Kidney (tissue), 14 donors: Measurements from ENCODE around the gene ANAPC10. TPM values are rescaled to one million over a fixed set of nuclear protein-coding genes. Genes with fewer than 3 reads are reported as not detected.
"Not testable (repeated sequence)": the region's sequence is repeated elsewhere in the genome, so short reads cannot be mapped to it uniquely, and the experiment has no call there.

Source experiments
- DNase-seq, 5 donors: peaks; one replicate each; pipeline ENCODE4 v3.0.0-alpha.2; 2013 to 2020
- FAIRE-seq: peaks from 2 replicates; lab custom pipeline; 2012; peaks lifted over from hg19 to GRCh38; lab: Jason Lieb, UNC
- H3K27ac ChIP-seq, 2 donors: one replicate each; pipeline ENCODE4 v1.7.0; 2013; ENCODE audit warnings: low read depth in 2 of 2, low read length in 2 of 2, inconsistent platforms in 1 of 2
- H3K27me3 ChIP-seq: one replicate; pipeline ENCODE4 v1.7.1; 2013; ENCODE audit warnings: low read length, inconsistent platforms; ENCODE audit not compliant: control insufficient read depth, insufficient read depth
- H3K36me3 ChIP-seq, 3 donors: one replicate each; pipeline versions ENCODE4 v1.7.0 to v1.7.1; 2013; ENCODE audit warnings: low read length in 3 of 3, control low read depth in 1 of 3, inconsistent platforms in 1 of 3; ENCODE audit not compliant: insufficient read depth in 3 of 3, control insufficient read depth in 2 of 3
- H3K4me1 ChIP-seq, 3 donors: one replicate each; pipeline versions ENCODE4 v1.7.0 to v1.7.1; 2013; ENCODE audit warnings: low read length in 3 of 3, inconsistent platforms in 1 of 3, low read depth in 1 of 3; ENCODE audit not compliant: control insufficient read depth in 2 of 3, insufficient read depth in 2 of 3
- H3K4me3 ChIP-seq, 3 donors: one replicate each; pipeline versions ENCODE4 v1.7.0 to v1.8.1; 2013; ENCODE audit warnings: low read length in 3 of 3, control low read depth in 1 of 3, inconsistent platforms in 1 of 3
- H3K9ac ChIP-seq, 3 donors: one replicate each; pipeline versions ENCODE4 v1.7.0 to v1.7.1; 2013; ENCODE audit warnings: low read length in 3 of 3, control low read depth in 1 of 3, inconsistent platforms in 1 of 3
- H3K9me3 ChIP-seq, 3 donors: one replicate each; pipeline versions ENCODE4 v1.7.0 to v1.7.1; 2013; ENCODE audit warnings: low read length in 3 of 3, control low read depth in 1 of 3, inconsistent platforms in 1 of 3; ENCODE audit not compliant: control insufficient read depth in 2 of 3, insufficient read depth in 1 of 3
- CTCF ChIP-seq: IDR thresholded peaks from 3 replicates; pipeline ENCODE4 v1.5.1; 2012; ENCODE audit warnings: mild to moderate bottlenecking, moderate library complexity, borderline replicate concordance; ENCODE audit not compliant: insufficient read depth; ENCODE audit errors: extremely low read depth
- intact Hi-C: fragments of 100-400 bp; cut with DNase I; formaldehyde crosslinking; loops from one replicate; pipeline ENCODE4 v1.11.1; 2022
- polyA plus RNA-seq: library from polyadenylated mRNA; stranded (reverse); fragments of 350-450 nt; fragmentation: Illumina TruSeq; extraction: RNeasy Lipid Tissue Mini Kit (QIAGEN cat#74804); gene quantifications from one replicate; pipeline ENCODE4 v1.2.3, GENCODE V29; 2014; ENCODE audit warnings: low read depth, low replicate concordance; ENCODE audit not compliant: insufficient read depth
- total RNA-seq: library from RNA; stranded (reverse); fragmentation: NEBNext Ultra II Directional; extraction: Animal tissue kit (Norgen Biotek cat#: 25700); gene quantifications from one replicate; pipeline ENCODE4 v1.2.1, GENCODE V29; 2021
- donor health status: control.
- donor health status: control.
- donor health status: control.
- donor health status: control.
- donor health status: control.
- donor health status: DM: yes; HTN: yes; CAD: no.
- donor health status: Normal renal cell carcinoma (clear cell type).

The ANAPC10 gene
- total and polyA plus RNA-seq, 2 donors from 2014 or later = 18.0 to 23.3 TPM

DNA sequence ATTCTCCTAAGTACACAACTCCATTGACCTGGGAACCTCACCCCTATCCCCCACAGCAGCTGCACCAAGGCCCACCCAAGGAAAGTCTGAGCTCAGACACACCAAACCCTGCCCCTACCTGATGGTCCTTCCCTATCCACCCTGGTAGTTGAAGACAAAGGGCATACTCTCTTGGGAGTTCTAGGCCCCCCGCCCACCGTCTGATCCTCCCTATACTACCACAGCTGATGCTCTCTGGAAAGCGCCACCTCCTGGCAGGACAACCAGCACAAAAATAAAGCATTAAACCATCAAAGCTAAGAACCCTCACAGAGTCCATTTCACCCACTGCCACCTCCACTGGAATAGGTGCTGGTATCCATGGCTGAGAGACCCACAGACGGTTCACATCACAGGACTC lies 83.6 kb downstream of the ANAPC10 start:
- no peak for TF ChIP-seq CTCF
- Histone ChIP-seq H3K27me3 (no peaks in the 10 kb centered on the region), H3K36me3 (no peaks in the 10 kb centered on the region), H3K27ac (no peak overlapping the region), H3K9ac (no peak overlapping the region), H3K4me1 (no peaks in the 10 kb centered on the region), H3K4me3 (no peak overlapping the region), H3K9me3 (peaks cover 0 to 3% (median 0%) of the 10 kb centered on the region in 3 donors)
- no peak for DNase-seq
- no peak for FAIRE-seq
- intact Hi-C loops = no loop called here

- Histone ChIP-seq H3K9ac (no peak overlapping the region), H3K4me3 (no peak overlapping the region), H3K27me3 (no peaks in the 10 kb centered on the region), H3K36me3 (no peaks in the 10 kb centered on the region), H3K27ac (no peak overlapping the region), H3K9me3 (peaks cover 0 to 3% (median 0%) of the 10 kb centered on the region in 3 donors), H3K4me1 (no peaks in the 10 kb centered on the region)
- peak in 1 of 5 donors; percentile 21 for DNase-seq
- TF ChIP-seq CTCF = no peak
- FAIRE-seq = no peak
- intact Hi-C loops = no loop called here
These were observed 85.2 kb downstream of the ANAPC10 start for GRCh38 chr4:145012841-145013240.

DNA sequence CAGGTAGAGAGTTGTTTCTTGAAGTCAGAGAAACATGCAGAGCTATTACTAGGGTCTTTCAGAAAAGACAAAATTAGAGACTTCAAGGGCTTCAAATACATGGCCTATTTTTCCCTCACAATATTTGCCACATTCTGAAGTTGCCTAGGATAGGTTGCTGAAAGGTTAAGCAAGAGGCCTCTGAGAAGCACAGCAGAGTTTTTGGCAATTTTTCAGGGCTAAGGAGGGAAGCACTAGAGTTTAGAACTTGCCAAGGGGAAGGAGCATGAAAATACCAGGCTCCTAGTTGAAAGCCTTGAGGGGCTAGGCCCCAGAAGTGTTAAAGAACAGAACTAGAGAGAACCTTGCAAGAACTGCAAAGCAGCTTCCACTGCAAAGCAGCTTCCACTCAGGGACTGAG lies 86.4 kb downstream of the ANAPC10 start:
- Histone ChIP-seq H3K27ac (no peak overlapping the region), H3K4me1 (no peaks in the 10 kb centered on the region), H3K9me3 (peaks cover 0 to 3% (median 0%) of the 10 kb centered on the region in 3 donors), H3K36me3 (no peaks in the 10 kb centered on the region), H3K9ac (no peak overlapping the region), H3K27me3 (no peaks in the 10 kb centered on the region), H3K4me3 (no peak overlapping the region)
- DNase-seq = no peak
- intact Hi-C loops = no loop called here
- FAIRE-seq = no peak
- TF ChIP-seq CTCF = no peak

DNA sequence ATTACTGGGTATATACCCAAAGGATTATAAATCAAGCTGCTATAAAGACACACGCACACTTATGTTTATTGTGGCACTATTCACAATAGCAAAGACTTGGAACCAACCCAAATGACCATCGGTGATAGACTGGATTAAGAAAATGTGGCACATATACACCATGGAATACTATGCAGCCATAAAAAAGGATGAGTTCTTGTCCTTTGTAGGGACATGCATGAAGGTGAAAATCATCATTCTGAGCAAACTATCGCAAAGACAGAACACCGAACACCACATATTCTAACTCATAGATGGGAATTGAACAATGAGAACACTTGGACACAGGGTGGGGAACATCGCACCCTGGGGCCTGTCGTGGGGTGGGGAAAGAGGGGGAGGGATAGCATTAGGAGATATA lies 87.7 kb downstream of the ANAPC10 start:
- FAIRE-seq, H3K9me3 ChIP-seq, H3K27ac ChIP-seq, DNase-seq, intact Hi-C loops, H3K27me3 ChIP-seq, H3K4me1 ChIP-seq, H3K4me3 ChIP-seq, H3K36me3 ChIP-seq, H3K9ac ChIP-seq: not testable (repeated sequence)
